T-helper 2 cell treated with Interferon-gamma antibody and Interleukin-4, amounts not matched to agents 100 ng/mL and 5 ng/mL, for 36 hours (primary cell): Measurements from ENCODE around the gene BCAR1. TPM values are rescaled to one million over a fixed set of nuclear protein-coding genes. Genes with fewer than 3 reads are reported as not detected.
"Not testable (repeated sequence)": the region's sequence is repeated elsewhere in the genome, so short reads cannot be mapped to it uniquely, and the experiment has no call there.

ENCODE experiments used
- intact Hi-C: fragments of 100-400 bp; cut with micrococcal nuclease; formaldehyde crosslinking; loops from one replicate; pipeline ENCODE4 v1.15.1; 2023
- total RNA-seq: library from RNA; stranded (reverse); gene quantifications from 2 replicates; pipeline ENCODE4 v1.2.3, GENCODE V29; 2022

Gene BCAR1
- total RNA-seq, 1 donor from 2014 or later, result not detected

DNA sequence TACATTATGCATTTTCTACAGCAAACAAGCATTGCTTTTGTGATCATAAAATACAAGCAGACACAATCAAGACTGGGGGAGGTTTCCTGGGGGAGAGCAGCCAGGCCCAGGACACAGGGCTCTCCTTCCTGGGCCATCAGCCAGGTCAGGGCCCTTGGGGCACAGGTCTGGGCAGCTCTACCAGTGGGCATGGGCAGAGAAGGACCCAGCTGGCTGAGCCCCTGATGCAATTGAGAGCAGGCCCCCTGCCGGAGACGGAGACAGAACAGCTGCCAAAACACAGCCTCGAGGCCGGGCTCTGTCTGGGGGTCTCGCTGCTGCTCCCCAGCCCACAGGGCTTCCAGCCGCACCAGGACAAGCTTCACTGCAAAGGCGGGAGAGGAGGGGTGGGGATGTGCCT is 10.8 kb downstream of the BCAR1 start:
- intact Hi-C loops, result not testable (repeated sequence)

- intact Hi-C loops, result no loop called here
Observed at GRCh38 chr16:75239542-75240122, 11.8 kb downstream of the BCAR1 start.

DNA sequence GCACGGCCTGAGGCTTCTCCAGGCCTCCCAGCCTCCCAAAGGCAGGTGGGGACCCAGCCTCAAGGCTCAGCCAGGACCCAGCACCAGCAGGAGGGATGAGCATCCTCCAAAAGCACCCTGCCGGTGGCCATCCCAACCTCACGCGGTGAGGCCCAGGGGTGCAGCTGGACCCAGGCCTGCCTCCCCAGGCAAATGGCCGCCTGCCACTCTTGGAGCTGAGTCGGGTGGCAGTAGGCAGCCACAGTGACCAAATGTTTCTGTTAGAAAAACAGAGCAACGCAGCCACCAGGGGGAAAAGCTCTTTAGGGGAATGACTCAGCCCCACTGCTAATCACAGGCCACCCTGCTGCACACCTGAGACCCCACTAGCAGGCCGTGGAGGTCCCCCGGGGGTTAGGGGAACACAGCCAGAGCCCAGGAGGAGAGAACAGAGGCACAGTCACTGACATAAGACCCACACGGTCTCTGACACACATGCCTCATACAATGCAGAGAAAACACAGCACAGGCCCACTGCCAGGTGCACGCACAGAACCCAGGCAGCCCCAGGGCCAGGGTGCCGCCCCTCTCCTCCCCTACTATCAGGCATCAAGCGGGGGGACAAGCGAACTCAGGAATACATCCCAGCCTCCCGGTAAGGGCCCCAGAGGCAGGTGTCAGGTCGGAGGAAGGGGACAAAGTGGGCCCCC is 12.4 kb downstream of the BCAR1 start:
- intact Hi-C loops, result no loop called here

DNA sequence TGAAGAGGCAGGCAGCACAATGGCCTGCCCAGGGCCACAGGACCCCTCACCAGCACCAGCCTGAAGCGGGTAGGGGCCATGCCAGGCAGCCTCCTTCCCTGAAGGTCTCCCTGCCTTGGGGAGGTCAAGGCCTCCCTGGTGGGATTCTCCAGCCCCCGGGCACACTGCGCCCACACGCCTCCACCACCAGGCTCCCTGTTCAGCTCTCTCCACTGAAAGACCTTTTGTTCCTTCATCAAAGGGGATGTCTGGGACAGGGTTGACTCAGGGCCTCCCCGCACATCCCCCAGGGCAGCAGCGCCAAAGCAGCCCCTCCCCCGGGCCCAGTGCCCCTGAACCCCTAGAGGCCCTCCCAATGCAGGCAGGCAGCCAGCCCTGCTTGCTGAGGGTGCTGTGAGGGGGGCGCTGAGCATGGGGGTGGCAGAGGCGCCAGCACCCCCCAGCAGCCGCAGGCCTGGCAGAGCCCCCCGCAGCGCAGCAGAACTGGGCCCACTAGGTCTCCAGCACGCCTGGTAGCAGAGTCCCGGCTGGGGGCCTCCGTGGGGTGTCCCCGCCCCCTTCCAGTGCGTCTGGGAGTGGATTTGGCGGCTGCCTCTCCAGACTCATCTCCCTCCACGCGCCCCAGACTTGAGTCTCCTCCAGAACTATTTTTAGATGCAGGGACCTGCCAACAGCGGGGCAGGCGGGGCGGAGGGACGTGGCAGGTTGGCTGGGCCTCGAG is 13.1 kb downstream of the BCAR1 start:
- intact Hi-C loops, result no loop called here

GRCh38 chr16:75237398-75238131 is 13.9 kb downstream of the BCAR1 start:
- intact Hi-C loops, result no loop called here

DNA sequence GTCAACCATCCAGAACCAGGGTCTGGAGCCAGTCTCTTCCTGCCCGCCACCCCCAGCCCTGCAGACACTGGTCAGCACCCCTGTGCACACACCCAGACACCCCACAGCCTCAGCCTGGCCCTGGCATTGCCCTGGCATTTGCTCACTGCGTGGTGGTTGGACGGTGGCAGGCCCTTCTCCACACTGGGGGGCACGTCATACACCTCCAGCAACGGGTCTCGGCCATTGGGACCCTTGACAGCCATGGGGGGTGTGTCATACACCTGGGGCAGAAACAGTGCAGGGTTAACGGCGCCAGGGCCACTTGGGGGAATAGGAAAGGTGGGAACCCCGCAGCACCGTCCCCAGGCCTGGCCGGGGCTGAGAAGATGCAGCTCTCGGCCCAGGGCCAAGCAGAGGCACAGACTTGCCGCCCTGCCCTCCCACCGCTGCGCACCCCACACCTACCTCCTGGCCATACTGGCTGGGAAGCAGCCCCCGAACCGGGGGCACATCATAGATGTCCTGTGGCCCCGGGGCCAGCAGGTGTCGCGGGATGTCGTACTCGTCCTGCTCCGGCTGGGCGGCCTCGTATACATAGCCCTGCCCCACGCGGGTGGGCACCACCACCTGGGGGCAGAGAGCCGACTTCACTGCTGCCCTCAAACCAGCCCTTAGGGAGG is 14.6 kb downstream of the BCAR1 start:
- intact Hi-C loops, result no loop called here

GRCh38 chr16:75236232-75236631 is 15.2 kb downstream of the BCAR1 start:
- intact Hi-C loops, result no loop called here

GRCh38 chr16:75235721-75236193 is 15.7 kb downstream of the BCAR1 start:
- intact Hi-C loops, result no loop called here

DNA sequence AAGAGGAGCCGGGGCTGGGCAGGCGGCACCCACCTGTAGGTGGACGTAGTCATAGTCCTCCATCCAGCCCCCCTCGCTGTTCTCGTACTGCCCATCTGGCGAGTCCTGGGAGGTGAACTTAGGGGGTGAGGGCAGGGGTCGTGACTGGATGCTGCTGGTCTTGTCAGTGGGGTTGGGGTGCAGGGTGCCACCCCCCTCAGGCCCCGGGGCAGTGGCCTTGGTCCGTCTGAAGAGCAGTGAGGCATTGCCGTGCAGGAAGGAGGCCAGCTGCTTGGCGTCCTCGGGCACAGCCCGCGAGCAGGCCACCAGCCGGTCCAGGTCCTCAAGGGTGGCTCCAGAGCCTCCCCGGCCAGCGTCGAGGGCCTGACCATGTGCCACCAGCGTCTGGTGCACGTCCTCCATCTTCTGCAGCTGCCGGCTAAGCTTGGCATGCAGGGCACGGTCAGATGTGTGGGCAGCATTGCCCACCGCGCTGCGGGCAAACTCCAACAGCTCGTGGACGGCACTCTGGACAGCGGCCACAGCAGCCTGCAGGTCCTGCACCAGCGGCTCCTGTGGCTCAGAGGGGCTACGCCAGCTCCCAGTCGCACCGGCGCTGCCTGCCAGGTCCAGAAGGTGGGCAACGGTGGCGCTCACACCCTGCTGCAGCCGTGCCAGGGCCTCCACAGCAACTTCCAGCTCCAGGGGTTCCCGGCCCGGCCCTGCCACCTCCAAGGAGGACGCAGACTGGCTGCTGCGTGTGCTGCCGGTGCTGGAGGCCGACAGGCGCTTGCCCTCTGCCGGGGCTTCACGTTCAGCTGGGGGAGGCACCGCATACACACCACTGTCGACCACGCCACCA is 16.3 kb downstream of the BCAR1 start:
- intact Hi-C loops, result loop anchor here (1.0 to 5.0 kb wide), 2 partner anchors 38 to 150 kb away; no protein-coding TSS in a partner anchor

- intact Hi-C loops, result loop anchor here (1.0 to 5.0 kb wide), 2 partner anchors 36 to 170 kb away; no protein-coding TSS in a partner anchor
Observed at GRCh38 chr16:75233611-75233938, 17.8 kb downstream of the BCAR1 start.

- intact Hi-C loops, result loop anchor here (5.0 kb wide), 1 partner anchor 34 kb away; no protein-coding TSS in a partner anchor
Observed at GRCh38 chr16:75231570-75231969, 19.9 kb downstream of the BCAR1 start.

DNA sequence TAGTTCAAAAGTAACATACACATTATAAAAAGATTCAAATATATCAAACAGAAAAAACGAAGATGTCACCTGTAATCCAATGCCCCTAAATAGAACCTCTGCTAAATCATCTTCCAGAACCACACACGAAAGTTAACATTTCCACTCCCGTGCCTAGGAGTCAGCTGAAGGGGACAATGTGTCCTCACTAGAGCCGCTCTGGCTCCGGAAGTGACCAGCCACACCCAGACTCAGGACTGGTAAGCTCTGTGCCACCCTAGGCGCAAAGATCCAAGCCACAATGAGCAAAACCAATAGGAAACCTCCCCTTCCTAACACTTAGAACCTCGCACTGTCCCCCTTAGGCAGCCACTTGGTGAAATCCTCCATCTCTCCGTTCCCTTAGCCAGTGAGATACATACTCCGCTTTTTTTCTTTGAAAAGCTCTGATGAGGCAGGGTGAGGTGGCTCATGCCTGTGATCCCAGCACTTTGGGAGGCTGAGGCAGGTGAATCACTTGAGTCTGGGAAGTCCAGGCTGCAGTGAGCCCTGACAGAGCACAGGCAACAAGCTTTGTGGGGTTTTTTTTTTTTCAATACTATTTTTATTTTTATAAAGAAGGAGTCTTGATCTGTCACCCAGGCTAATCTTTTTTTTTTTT is 20.8 kb downstream of the BCAR1 start:
- intact Hi-C loops, result loop anchor here (5.0 kb wide), 1 partner anchor 33 kb away; no protein-coding TSS in a partner anchor

DNA sequence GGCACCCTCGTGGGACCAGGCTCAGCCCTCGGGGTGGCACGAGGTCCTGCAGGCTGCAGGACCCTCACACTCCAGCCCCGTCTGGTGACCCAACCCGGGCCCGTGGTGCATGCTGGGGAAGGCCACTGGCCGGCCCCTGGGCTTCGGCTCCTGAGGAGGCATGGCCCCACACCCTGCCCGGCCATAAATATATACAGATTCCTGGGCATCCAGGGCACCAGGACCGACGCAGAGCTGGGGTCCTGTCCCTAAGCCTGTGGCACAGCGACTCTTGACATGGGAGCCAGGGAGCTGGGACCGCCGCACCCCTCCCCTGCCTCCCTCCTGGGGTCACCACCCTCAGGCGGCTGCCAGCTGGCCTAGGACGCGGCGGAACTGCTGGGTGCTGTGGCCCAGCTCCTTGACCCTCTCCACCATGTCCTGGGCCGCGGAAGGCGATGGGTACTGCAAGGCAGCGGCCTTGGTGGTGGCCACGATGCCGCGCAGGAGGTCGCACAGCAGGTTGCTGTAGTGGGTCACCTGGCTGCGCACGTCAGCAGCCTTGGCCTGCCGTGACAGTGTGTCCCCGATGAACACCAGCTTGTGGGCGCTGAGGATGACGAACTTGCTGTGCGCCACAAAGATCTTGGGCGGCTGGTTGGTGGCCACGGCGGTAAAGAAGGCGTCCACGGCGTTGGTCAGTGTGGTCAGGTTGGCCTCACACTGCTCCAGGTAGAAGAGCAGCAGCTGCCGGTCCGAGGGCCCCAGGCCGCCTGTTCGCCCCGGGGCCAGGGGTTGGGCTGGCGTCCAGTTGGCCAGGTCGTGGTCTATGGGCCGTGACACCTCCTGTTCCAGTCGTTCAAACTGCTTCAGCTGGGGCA is 22.0 kb downstream of the BCAR1 start:
- intact Hi-C loops, result loop anchor here (5.0 kb wide), 1 partner anchor 32 kb away; no protein-coding TSS in a partner anchor

GRCh38 chr16:75228143-75228976 is 23.1 kb downstream of the BCAR1 start:
- intact Hi-C loops, result no loop called here

GRCh38 chr16:75227361-75228142 is 23.9 kb downstream of the BCAR1 start:
- intact Hi-C loops, result no loop called here

DNA sequence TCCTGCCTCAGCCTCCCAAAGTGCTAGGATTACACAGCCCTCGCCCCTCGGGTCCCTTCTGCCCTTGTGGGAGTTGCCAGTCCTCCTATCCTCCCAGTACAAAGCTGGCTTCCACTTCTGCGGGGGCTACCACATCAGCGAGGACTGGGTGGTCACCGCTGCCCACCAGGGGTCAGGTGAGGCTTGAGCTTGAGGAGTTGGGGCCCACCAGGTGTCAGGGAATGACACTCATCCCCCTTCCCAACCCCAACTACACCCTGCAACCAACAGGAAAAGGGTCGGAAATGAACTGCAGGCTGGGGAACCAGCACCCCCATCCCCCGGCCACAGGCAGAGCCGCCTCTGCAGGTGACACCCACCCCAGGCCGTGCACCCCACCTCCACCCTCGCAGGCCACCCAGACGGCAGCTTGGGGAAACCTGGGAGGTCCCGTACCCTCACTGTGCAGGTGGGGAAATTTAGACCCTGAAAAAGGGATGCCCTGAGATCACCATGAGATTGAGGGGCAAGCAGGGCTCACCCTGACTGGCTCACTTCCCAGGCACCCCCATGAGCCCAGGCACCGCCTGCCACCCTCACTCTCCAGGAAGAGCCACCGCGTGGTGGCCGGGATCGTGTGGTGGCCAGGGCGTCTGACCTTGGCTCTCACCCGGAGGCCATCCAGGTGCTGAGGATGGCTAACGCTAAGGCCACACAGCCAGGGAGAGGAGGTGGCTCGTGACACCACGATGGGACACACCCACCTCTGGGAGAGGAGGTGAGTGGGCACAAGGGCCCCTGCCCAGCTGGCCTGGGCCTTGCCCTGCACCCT is 24.7 kb downstream of the BCAR1 start:
- intact Hi-C loops, result no loop called here
